Neural cell (in vitro differentiated cells): ENCODE measurements around the gene SH3D19. TPM values are rescaled to one million over a fixed set of nuclear protein-coding genes. Genes with fewer than 3 reads are reported as not detected.
"Not testable (repeated sequence)": the region's sequence is repeated elsewhere in the genome, so short reads cannot be mapped to it uniquely, and the experiment has no call there.

Source experiments
- H2AFZ ChIP-seq: fragments of 200-600, 300-800 bp; sonication (generic), shearing (Covaris generic); 2 replicates; pipeline ENCODE4 v1.6.0; 2014; ENCODE audit warnings: low read depth, mild to moderate bottlenecking, antibody characterized with exemption, low read length, moderate library complexity
- H3F3A ChIP-seq: fragments of 200-600 bp; shearing (Covaris generic); 2 replicates; pipeline ENCODE4 v1.6.1; 2016; ENCODE audit warnings: mild to moderate bottlenecking, moderate library complexity, mixed read lengths, antibody characterized with exemption, low read length; ENCODE audit not compliant: insufficient read depth, poor library complexity, severe bottlenecking
- H3K27ac ChIP-seq: fragments of 200-600, 300-800 bp; sonication (generic), shearing (Covaris generic); 2 replicates; pipeline ENCODE4 v1.5.1; 2014; ENCODE audit warnings: mild to moderate bottlenecking, low read length, moderate library complexity
- H3K27me3 ChIP-seq: fragments of 300-800, 200-600 bp; sonication (generic), shearing (Covaris generic); 2 replicates; pipeline ENCODE4 v1.6.0; 2014; ENCODE audit warnings: mild to moderate bottlenecking, low read depth, low read length, moderate library complexity; ENCODE audit not compliant: insufficient read depth
- H3K36me3 ChIP-seq: fragments of 300-800, 200-600 bp; sonication (generic), shearing (Covaris generic); 2 replicates; pipeline ENCODE4 v1.5.1; 2014; ENCODE audit warnings: mild to moderate bottlenecking, antibody characterized with exemption, low read length, moderate library complexity; ENCODE audit not compliant: insufficient read depth
- H3K4me2 ChIP-seq: fragments of 300-800, 200-600 bp; sonication (generic), shearing (Covaris generic); 2 replicates; pipeline ENCODE4 v1.6.0; 2014; ENCODE audit warnings: mild to moderate bottlenecking, low read length
- H3K4me3 ChIP-seq: fragments of 300-800, 200-600 bp; sonication (generic), shearing (Covaris generic); 2 replicates; pipeline ENCODE4 v1.5.1; 2014; ENCODE audit warnings: mild to moderate bottlenecking, low read length, moderate library complexity
- H3K79me2 ChIP-seq: fragments of 200-600 bp; shearing (Covaris generic); replicated peaks from 2 replicates; pipeline ENCODE4 v1.6.0; 2014; ENCODE audit warnings: mild to moderate bottlenecking, low read length, moderate library complexity; ENCODE audit not compliant: insufficient read depth
- H3K9ac ChIP-seq: fragments of 300-800, 200-600 bp; sonication (generic), shearing (Covaris generic); 2 replicates; pipeline ENCODE4 v1.6.1; 2016; ENCODE audit warnings: mild to moderate bottlenecking, low read length, mixed read lengths
- H3K9me2 ChIP-seq: fragments of 200-600 bp; shearing (Covaris generic); 2 replicates; pipeline ENCODE4 v1.6.1; 2016; ENCODE audit warnings: mild to moderate bottlenecking, low read length, mixed read lengths; ENCODE audit not compliant: insufficient read depth
- H3K9me3 ChIP-seq: fragments of 200-600, 300-800 bp; sonication (generic), shearing (Covaris generic); 2 replicates; pipeline ENCODE4 v1.6.1; 2016; ENCODE audit warnings: mild to moderate bottlenecking, mixed run types, low read length, moderate library complexity, mixed read lengths
- H4K20me1 ChIP-seq: fragments of 200-600 bp; shearing (Covaris generic); 2 replicates; pipeline ENCODE4 v1.6.1; 2016; ENCODE audit warnings: mild to moderate bottlenecking, mixed run types; ENCODE audit not compliant: insufficient read depth
- CTCF ChIP-seq: fragments of 450-650 bp; IDR thresholded peaks from 2 replicates; pipeline ENCODE4 v1.5.1; 2014; ENCODE audit warnings: antibody characterized with exemption, mild to moderate bottlenecking, moderate library complexity; ENCODE audit not compliant: poor library complexity, severe bottlenecking
- EP300 ChIP-seq: fragments of 450-650 bp; conservative IDR thresholded peaks from 2 replicates; pipeline ENCODE4 v1.6.1; 2014; ENCODE audit warnings: antibody characterized with exemption, mild to moderate bottlenecking, moderate library complexity; ENCODE audit not compliant: poor library complexity, severe bottlenecking
- EZH2 ChIP-seq: fragments of 200-600, 300-800 bp; shearing (Covaris generic), sonication (generic); IDR thresholded peaks from 2 replicates; pipeline ENCODE4 v1.6.1; 2014; ENCODE audit warnings: antibody characterized with exemption, low read length, borderline replicate concordance, mild to moderate bottlenecking; ENCODE audit not compliant: insufficient read depth, poor library complexity, severe bottlenecking
- MXI1 ChIP-seq: fragments of 450-650 bp; conservative IDR thresholded peaks from 2 replicates; pipeline ENCODE4 v1.6.1; 2014; ENCODE audit warnings: antibody characterized with exemption, mild to moderate bottlenecking; ENCODE audit not compliant: poor library complexity, severe bottlenecking
- POLR2AphosphoS5 ChIP-seq: IDR thresholded peaks from 2 replicates; pipeline ENCODE4 v1.6.1; 2012
- RAD21 ChIP-seq: fragments of 450-650 bp; conservative IDR thresholded peaks from 2 replicates; pipeline ENCODE4 v1.6.1; 2014; ENCODE audit warnings: antibody characterized with exemption, mild to moderate bottlenecking, moderate library complexity
- REST ChIP-seq: IDR thresholded peaks from 2 replicates; pipeline ENCODE4 v1.6.1; 2012; ENCODE audit warnings: borderline replicate concordance
- SMC3 ChIP-seq: fragments of 450-650 bp; conservative IDR thresholded peaks from 2 replicates; pipeline ENCODE4 v1.6.1; 2014; ENCODE audit warnings: antibody characterized with exemption, mild to moderate bottlenecking, moderate library complexity; ENCODE audit not compliant: poor library complexity
- TAF1 ChIP-seq: IDR thresholded peaks from 2 replicates; pipeline ENCODE4 v1.6.1; 2012; ENCODE audit warnings: low read depth
- polyA plus RNA-seq: library from polyadenylated mRNA; depleted of rRNA; stranded (reverse); fragments of >200 nt; gene quantifications from 2 replicates; pipeline ENCODE4 v1.2.3, GENCODE V29; 2014

Gene SH3D19
- polyA plus RNA-seq, 1 donor from 2014 or later: 0.46 TPM

- H3K4me3 ChIP-seq: no peak overlapping the region
- H3F3A ChIP-seq: no peaks in the 10 kb centered on the region
- H2AFZ ChIP-seq: no peak overlapping the region
- no peak overlapping the region for H3K27ac ChIP-seq
- H3K9ac ChIP-seq: no peak overlapping the region
- H3K9me3 ChIP-seq: no peaks in the 10 kb centered on the region
- TF ChIP-seq REST (no peak), SMC3 (no peak), RAD21 (no peak), POLR2AphosphoS5 (no peak), TAF1 (no peak), EP300 (no peak), EZH2 (no peak), CTCF (no peak)
- no peaks in the 10 kb centered on the region for H3K79me2 ChIP-seq
- H4K20me1 ChIP-seq: no peaks in the 10 kb centered on the region
- no peaks in the 10 kb centered on the region for H3K36me3 ChIP-seq
- no peak overlapping the region for H3K4me2 ChIP-seq
- H3K27me3 ChIP-seq: no peaks in the 10 kb centered on the region
- H3K9me2 ChIP-seq: no peaks in the 10 kb centered on the region
These were observed 40.7 kb downstream of the SH3D19 start for GRCh38 chr4:151284534-151285245.

- Histone ChIP-seq H3K9ac (no peak within 1 kb of the TSS), H3K9me2 (no peaks in the 10 kb centered on the region), H3K79me2 (no peaks in the 10 kb centered on the region), H2AFZ (no peak within 1 kb of the TSS), H3F3A (no peaks in the 10 kb centered on the region), H3K27me3 (no peaks in the 10 kb centered on the region), H4K20me1 (no peaks in the 10 kb centered on the region), H3K27ac (no peak within 1 kb of the TSS), H3K9me3 (no peaks in the 10 kb centered on the region), H3K4me3 (no peak within 1 kb of the TSS), H3K4me2 (no peak within 1 kb of the TSS), H3K36me3 (no peaks in the 10 kb centered on the region)
- TF ChIP-seq REST (no peak), EP300 (no peak), RAD21 (peak; percentile 21), TAF1 (no peak), POLR2AphosphoS5 (no peak), EZH2 (no peak), SMC3 (peak; percentile 19), CTCF (no peak), MXI1 (no peak)
These were observed 48.4 kb downstream of the SH3D19 start, which contains the start of gene PRSS48 for GRCh38 chr4:151276787-151277562. PRSS48 (plus strand) TSS chr4:151277161; CDS start chr4:151277173, 12 bp downstream.

- not testable (repeated sequence) for H3K27me3 ChIP-seq, H3K4me2 ChIP-seq, H3K36me3 ChIP-seq, H3K9me2 ChIP-seq, H3K9me3 ChIP-seq, H2AFZ ChIP-seq, H3K9ac ChIP-seq, H3F3A ChIP-seq, H4K20me1 ChIP-seq, H3K79me2 ChIP-seq, H3K4me3 ChIP-seq, H3K27ac ChIP-seq
These were observed 56.5 kb downstream of the SH3D19 start for GRCh38 chr4:151268905-151269304.
